Heart left ventricle (tissue), 13 donors: Measurements from ENCODE around the gene PREX1.

Experiments used
- CTCF ChIP-seq, 12 donors: fragments of 200-600 bp; sonication (generic) in 4 of 12; IDR thresholded peaks; one replicate each; pipeline versions ENCODE4 v1.5.0 to v1.8.0; 2018 to 2022; ENCODE audit warnings: antibody characterized with exemption in 12 of 12, mild to moderate bottlenecking in 5 of 12
- POLR2A ChIP-seq, 2 donors: fragments of 450-650 bp; IDR thresholded peaks; one replicate each; pipeline ENCODE4 v1.6.1; 2017; ENCODE audit warnings: antibody characterized with exemption in 2 of 2, mild to moderate bottlenecking in 2 of 2, moderate library complexity in 2 of 2
- donor health status: ischemic (EF 13 %, LVEDD 7.1; RV severe dilation, severe dysfunction).
- donor health status: DM: no; HTN: yes; CAD: no.
- donor health status: DM: no; HTN: no; CAD: no.
- donor health status: ischemic (EF 25% LVEDD 6.9; RV normal size, moderate dysfunction).
- donor health status: ischemic (EF 25% LVEDD 5.7; RV mildly dilated, moderate dysfunction).
- donor health status: ischemic (EF 35%, LVEDD 5.7; RV mildly dilated, moderate dysfunction).
- donor health status: nonischemic (EF 11% LVEDD 7.7; RV severe dilation, severe dysfunction).
- donor health status: DM: yes; HTN: yes; CAD: no.
- donor health status: PGD.
- donor health status: ischemic (EF 29% LVEDD 5.4; RV normal size, mild dysfunction).
- donor health status: nonischemic (EF 23%, LVEDD 6.1; RV moderate dilation, normal function).

GRCh38 chr20:48770700-48771442 lies 56.9 kb downstream of the PREX1 start:
- no peak for TF ChIP-seq CTCF (IDR thresholded peaks at IDR 0.05)
- TF ChIP-seq POLR2A (IDR thresholded peaks at IDR 0.05): no peak
